HG03103 (cell line): ENCODE measurements around the gene SLC22A31.

ENCODE experiments used
- ATAC-seq: cut with Tn5 transposase; IDR thresholded peaks from one replicate; pipeline ENCODE4 v1.9.1; 2021; ENCODE audit warnings: low read depth; ENCODE audit not compliant: unreplicated experiment

Gene SLC22A31

GRCh38 chr16:89183975-89184676, 16.2 kb downstream of the SLC22A31 start:
- ATAC-seq: no peak

DNA sequence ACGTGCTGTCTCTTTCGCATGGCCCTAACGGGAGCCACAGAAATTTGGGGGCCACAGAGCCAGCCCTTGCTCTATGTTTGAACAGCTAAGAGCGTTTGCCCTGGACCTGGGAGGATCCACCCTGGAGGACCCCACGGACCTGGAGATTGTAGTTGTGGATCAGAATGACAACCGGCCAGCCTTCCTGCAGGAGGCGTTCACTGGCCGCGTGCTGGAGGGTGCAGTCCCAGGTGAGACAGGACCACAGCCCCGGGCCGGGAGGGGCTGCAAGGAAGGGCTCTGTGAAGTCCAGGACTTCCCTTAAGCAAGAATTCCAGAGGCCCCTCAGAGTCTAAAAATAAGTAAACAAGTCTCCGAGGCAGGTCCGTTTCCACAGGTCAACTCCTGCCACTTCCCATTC, 16.9 kb downstream of the SLC22A31 start:
- no peak for ATAC-seq

DNA sequence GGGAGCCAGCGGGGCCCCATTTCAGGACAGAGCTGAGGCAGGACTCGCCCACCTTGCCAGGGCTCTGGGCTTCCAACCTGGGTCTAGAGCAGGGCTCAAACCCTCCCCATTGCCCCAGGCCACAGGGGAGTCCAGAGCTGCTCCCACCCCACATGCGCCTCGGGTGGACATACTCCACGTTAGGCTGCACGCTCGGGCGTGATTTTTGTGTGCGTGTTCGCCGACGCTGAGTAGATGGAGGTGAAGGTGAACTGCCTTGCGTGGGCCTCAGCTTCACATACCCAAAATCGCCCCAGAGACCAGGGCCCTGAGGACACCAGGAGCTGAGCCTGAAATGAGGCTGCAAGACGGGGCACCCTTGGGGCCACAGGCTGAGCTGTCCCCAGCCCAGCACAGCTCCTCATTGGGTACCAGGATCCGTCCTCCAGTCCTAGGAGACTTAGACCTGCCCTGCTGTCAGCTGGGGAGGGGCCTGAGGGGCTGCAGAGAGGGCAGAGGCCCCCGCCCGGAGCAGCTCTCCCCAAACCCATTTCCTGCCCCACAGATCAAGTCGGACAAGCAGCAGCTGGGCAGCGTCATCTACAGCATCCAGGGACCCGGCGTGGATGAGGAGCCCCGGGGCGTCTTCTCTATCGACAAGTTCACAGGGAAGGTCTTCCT, 20.6 kb downstream of the SLC22A31 start:
- ATAC-seq: no peak

DNA sequence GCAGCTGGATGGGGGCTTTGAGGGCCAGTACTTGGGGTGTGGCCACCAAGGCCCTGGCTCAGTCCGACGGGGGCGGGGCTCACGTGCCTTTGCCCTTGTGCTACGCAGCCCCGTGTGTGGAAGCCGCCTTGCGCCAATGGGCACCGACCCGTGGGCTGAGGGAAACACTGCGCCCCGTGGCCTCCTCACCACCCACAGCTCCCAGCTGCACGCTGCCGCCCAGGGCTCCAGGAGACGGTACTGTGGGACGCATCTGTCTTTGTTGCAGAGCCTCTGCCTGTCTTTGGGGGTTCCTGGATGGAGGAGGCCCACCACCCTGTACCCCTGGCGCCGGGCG, 21.2 kb downstream of the SLC22A31 start:
- ATAC-seq: no peak

- ATAC-seq: no peak
Measured at GRCh38 chr16:89178453-89179147, 21.7 kb downstream of the SLC22A31 start.

GRCh38 chr16:89177501-89177900, 22.8 kb downstream of the SLC22A31 start:
- no peak for ATAC-seq

DNA sequence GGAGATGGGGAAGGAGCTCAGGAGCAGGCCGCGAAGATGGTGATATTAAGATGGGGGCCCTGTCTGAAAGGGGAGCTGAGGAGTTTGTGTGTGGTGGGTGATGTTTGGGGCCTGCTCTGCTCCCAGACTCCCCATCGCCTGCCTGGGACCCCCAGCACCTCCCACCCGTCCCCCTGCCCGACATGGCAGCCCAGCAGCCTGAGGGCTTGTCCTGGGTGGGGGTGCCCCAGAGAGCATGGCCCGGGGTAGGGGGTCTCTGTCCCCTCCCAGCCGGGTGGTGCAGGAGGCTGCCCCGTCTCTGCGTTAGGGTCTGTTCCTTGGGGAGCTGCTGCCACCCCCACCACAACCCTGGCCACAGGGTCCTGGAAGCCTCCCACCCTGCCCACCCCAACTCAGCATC, 23.6 kb downstream of the SLC22A31 start:
- no peak for ATAC-seq

DNA sequence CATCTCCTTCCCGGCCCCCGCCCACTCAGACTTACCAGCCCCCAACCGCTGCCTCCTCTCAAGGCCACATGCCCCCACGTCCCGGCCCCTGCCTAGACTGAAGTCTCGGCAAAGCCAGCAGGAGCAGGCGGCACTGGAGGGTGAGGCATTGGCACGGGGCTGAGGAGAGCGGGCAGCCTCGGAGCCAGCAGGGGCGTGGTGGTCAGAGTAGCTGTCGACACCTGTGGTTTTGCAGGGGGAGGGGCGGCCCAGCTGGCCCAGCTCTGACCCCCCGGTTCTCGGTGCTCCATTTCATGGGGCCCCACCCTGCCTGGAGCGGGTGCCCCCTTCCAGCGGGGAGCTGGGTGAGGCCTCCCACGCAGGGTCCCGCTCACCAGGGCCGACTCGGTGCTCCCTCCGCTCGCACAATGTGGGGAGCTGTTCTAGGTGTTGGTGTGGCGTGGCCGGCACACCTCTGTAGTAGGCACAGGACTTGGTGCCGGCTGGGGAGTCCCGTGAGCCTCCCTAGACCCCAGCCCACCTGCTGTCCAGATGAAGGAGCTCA, 24.1 kb downstream of the SLC22A31 start:
- ATAC-seq: no peak

DNA sequence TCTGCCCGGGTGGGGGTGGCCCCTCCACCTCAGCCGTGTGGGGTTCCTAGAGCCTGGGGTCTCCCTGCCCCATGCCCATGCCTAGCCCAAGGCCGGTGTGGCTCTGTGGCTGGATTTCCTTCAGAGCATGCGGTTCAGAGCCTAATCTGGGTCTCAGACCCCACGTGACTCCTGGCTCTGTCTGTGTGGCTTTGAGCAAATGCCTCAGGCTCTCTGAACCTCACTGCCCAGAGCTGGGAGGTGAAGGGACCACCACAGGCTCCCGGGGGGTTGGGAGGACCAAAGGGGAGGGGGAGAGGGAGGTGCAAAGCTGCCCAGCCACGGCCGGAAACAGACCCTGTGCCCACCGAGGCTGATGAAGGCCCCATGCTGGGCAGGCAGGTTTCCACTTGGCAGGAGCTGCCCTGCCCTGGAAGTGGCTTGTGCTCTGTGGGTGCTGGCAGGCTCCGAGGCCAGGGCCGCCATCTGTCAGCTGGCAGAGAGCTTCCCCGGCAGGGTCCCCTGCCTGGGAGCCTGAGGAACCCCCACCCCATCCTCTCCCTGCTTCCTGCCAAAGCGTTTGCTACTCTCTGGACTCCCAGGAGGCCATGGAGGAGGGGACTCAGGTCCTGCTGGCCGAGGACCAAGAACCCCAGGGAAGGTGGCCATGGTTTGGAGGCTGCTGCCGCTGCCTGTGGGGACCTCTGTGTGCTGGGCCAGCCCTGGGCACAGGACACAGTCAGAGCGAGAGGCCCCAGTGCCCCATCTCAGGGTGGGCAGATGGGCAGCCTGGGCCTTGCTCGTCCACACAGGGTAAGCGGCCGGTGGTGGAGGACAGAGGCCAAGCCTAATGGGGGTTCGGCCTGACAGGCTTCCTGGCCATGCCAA, 24.8 kb downstream of the SLC22A31 start:
- ATAC-seq: no peak

DNA sequence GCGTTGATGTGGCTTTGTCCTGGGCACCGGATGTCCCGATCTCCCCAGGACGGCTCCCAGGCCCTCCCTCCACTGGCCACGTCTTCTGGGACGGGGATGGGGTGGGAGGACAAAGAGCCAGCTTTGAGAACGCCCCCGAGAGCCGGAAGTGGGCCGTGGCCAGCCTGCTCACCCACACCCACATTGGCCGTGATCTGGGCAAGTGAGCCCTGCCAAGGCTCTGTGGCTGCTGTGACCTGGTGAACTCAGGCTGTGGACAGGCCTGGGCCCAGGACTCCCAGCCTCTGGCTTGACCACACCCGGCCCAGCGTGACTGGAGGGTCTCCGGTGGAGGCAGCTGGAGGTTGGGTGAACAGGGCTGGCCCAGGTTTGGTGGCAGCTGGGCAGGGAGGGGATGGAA, 25.5 kb downstream of the SLC22A31 start:
- no peak for ATAC-seq

GRCh38 chr16:89174055-89174827, 26.1 kb downstream of the SLC22A31 start:
- ATAC-seq: no peak

DNA sequence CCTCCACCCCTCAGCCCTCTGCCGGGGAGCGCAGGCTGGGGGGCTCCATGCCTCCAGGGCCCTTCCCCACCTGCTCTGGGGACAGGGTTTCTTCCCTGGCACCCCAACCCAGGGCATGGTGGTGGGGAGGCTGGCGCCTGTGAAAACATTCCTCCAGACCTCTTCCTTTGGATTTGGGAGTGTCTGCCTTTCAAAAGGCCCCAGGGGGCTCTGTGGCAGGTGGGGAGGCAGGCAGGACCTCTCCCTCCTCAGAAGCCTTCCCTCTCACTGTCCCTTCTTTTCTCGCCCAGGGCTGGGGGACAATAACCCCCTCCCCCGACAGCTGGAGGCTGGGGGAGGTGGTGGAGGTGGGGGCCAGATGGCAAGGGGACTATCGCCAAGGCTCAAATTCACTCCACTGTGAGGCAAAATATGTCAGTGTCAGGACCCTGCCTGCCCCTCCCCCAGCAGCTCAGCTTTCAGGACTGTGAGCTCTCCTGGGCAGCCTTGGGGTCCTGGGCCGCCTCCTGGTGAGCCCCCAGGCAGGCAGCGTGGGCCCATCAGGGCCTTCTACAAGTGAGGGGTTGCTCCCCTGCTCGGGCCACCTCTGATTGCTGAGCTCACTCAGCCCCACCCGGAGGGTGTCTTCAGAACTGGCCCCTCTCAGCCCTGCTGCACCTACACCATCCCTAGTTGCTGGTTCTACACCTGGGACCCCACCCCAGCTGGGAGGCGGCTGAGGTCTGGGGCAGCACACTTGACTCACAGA, 27.0 kb downstream of the SLC22A31 start:
- ATAC-seq: no peak

DNA sequence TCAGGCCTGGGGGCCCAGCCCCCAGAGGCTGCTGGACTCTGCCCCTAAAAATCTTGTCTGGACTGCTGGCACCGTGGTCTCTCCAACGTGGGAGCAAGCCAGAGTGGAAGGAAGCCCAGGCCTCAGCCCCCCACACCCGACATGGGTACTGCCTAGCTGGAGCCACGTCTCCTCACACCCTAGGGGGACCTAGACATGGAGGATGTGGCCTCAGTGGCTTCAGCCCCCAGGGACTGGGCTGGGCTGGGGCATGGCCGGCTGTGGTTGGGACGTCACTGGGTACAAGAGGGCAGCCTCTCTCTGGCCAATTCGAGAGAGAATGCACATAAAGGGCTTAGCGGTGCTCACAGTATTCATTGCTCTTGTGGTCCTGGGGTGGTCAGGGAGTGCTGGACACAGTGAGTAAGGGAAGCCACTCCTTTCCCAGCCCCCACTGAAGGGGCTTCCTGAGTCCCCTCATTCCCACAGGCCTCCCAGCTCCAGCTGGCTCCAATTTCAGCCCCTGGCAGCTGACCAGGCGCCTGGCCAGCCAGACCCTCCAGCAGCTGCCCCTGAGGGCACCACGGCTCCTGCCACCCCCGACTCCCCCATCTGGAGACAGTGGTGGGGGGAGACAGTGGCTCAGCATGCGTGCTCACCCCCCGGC, 27.7 kb downstream of the SLC22A31 start:
- ATAC-seq: no peak

- no peak for ATAC-seq
Measured at GRCh38 chr16:89172171-89172527, 28.2 kb downstream of the SLC22A31 start.

GRCh38 chr16:89171216-89172170, 28.8 kb downstream of the SLC22A31 start, which contains the start of gene CDH15:
CDH15 (plus strand) TSS chr16:89171748; CDS start chr16:89171832, 84 bp downstream.
- ATAC-seq: peak; percentile 91

- ATAC-seq: no peak
Measured at GRCh38 chr16:89170346-89171215, 29.8 kb downstream of the SLC22A31 start.

- ATAC-seq: no peak
Measured at GRCh38 chr16:89169778-89170177, 30.6 kb downstream of the SLC22A31 start.
